HepG2 (cell line): ENCODE measurements around the gene KATNA1. TPM values are rescaled to one million over a fixed set of nuclear protein-coding genes. Genes with fewer than 3 reads are reported as not detected.

Source experiments
- ADNP ChIP-seq: sonication (generic); formaldehyde crosslinking; IDR thresholded peaks from 2 replicates; pipeline ENCODE4 v1.4.0; 2020; ENCODE audit warnings: missing genetic modification reagents
- FOXA1 ChIP-seq, 2 experiments: fragments of 450-650 bp in 1 of 2; sonication (generic) in 1 of 2; formaldehyde crosslinking in 1 of 2; IDR thresholded peaks; 2 replicates each; pipeline versions ENCODE4 v1.4.0 to v1.6.1; 2016 to 2020; ENCODE audit warnings: missing genetic modification reagents in 1 of 2
- FOXP1 ChIP-seq, 2 experiments: fragments of 450-650 bp in 1 of 2; IDR thresholded peaks; 2 replicates each; pipeline ENCODE4 v1.6.1; 2017 to 2018; ENCODE audit warnings: antibody characterized with exemption in 1 of 2
- KDM1A ChIP-seq: IDR thresholded peaks from 2 replicates; pipeline ENCODE4 v1.6.1; 2016; ENCODE audit warnings: missing compliant biosample characterization
- MLLT10 ChIP-seq: sonication (generic); formaldehyde crosslinking; IDR thresholded peaks from 2 replicates; pipeline ENCODE4 v1.4.0; 2020; ENCODE audit warnings: missing genetic modification reagents
- PAWR ChIP-seq: sonication (generic); formaldehyde crosslinking; IDR thresholded peaks from 2 replicates; pipeline ENCODE4 v1.4.0; 2020; ENCODE audit warnings: missing genetic modification reagents, mild to moderate bottlenecking, borderline replicate concordance
- PCBP1 ChIP-seq: fragments of 200-400 bp; formaldehyde crosslinking; IDR thresholded peaks from 2 replicates; pipeline ENCODE4 v1.6.1; 2017; ENCODE audit warnings: mild to moderate bottlenecking, low read depth, low read length, borderline replicate concordance
- RCOR2 ChIP-seq: IDR thresholded peaks from 2 replicates; pipeline ENCODE4 v1.6.1; 2016; ENCODE audit warnings: missing biosample characterization, missing genetic modification reagents
- REPIN1 ChIP-seq: sonication (generic); formaldehyde crosslinking; IDR thresholded peaks from 2 replicates; pipeline ENCODE4 v1.8.0; 2022; ENCODE audit warnings: missing genetic modification reagents, low read depth, mild to moderate bottlenecking, borderline replicate concordance
- TERF1 ChIP-seq: sonication (generic); formaldehyde crosslinking; IDR thresholded peaks from 2 replicates; pipeline ENCODE4 v1.8.0; 2022; ENCODE audit warnings: mild to moderate bottlenecking, missing genetic modification reagents, moderate library complexity
- TOPORS ChIP-seq: sonication (generic); formaldehyde crosslinking; IDR thresholded peaks from 2 replicates; pipeline ENCODE4 v1.8.0; 2023; ENCODE audit warnings: mild to moderate bottlenecking, missing genetic modification reagents
- USF2 ChIP-seq, 2 experiments: sonication (generic) in 1 of 2; formaldehyde crosslinking in 1 of 2; IDR thresholded peaks; 2 replicates each; pipeline versions ENCODE4 v1.5.1 to v1.6.1; 2011 to 2020; ENCODE audit warnings: borderline replicate concordance in 1 of 2, low read depth in 1 of 2, low read length in 1 of 2, mild to moderate bottlenecking in 1 of 2, missing genetic modification reagents in 1 of 2, moderate library complexity in 1 of 2
- ZBTB42 ChIP-seq: sonication (generic); formaldehyde crosslinking; IDR thresholded peaks from 2 replicates; pipeline ENCODE4 v1.5.0; 2020; ENCODE audit warnings: mild to moderate bottlenecking, missing genetic modification reagents
- ZNF335 ChIP-seq: sonication (generic); formaldehyde crosslinking; IDR thresholded peaks from 2 replicates; pipeline ENCODE4 v1.4.0; 2020; ENCODE audit warnings: missing genetic modification reagents
- ZZZ3 ChIP-seq: sonication (generic); formaldehyde crosslinking; IDR thresholded peaks from 2 replicates; pipeline ENCODE4 v1.4.0; 2020; ENCODE audit warnings: missing genetic modification reagents, mild to moderate bottlenecking, borderline replicate concordance
- polyA plus RNA-seq, 8 experiments: library from polyadenylated mRNA; depleted of rRNA in 3 of 8; stranded (reverse) in 7 of 8; unstranded in 1 of 8; fragments of >200 nt; fragmentation: Illumina TruSeq in 4 of 8; extraction: Trizol in 4 of 8; gene quantifications; 2 replicates each; pipeline versions ENCODE4 v1.2.1 to v1.2.3, GENCODE V29; 2011 to 2016; ENCODE audit warnings: low read depth in 4 of 8, missing spikeins in 1 of 8, mixed read lengths in 1 of 8; ENCODE audit not compliant: insufficient read depth in 1 of 8
- total RNA-seq, 5 experiments: library from RNA; depleted of rRNA; stranded (reverse); fragments of >200 nt; fragmentation: Illumina TruSeq; extraction: Trizol; gene quantifications; 2 replicates each; pipeline ENCODE4 v1.2.3, GENCODE V29; 2016; ENCODE audit warnings: low read depth in 1 of 5

The KATNA1 gene
- total and polyA plus RNA-seq, 2 of the 13 experiments (the other 11 are each of a cell fraction or from before 2014, with no cell fraction given) = 14.8 to 25.3 TPM

GRCh38 chr6:149545754-149546471 lies 102.6 kb downstream of the KATNA1 start, which contains the start of gene PPIL4 (continued):
- TF ChIP-seq USF2 (IDR thresholded peaks at IDR 0.05; ENCODE audit: low read depth, low read length) = peak; percentile 51
- TF ChIP-seq USF2 (CRISPR knock-in tag; IDR thresholded peaks at IDR 0.05; ENCODE audit: borderline replicate concordance) = peak; percentile 81
- TF ChIP-seq PCBP1 = 0 out of 2 replicates have a peak, but pooled peaks have one; percentile 62
- no peak for TF ChIP-seq KDM1A (CRISPR knock-in tag)
- TF ChIP-seq PAWR (CRISPR knock-in tag) = no peak; the same call in 1 of the 2 replicates
- TF ChIP-seq FOXP1 (IDR thresholded peaks at IDR 0.05) = no peak
- 0 out of 2 replicates have a peak, but pooled peaks have one; percentile 36 for TF ChIP-seq FOXP1 (CRISPR knock-in tag; IDR thresholded peaks at IDR 0.05)
- TF ChIP-seq TOPORS (CRISPR knock-in tag) = peak; percentile 73
- TF ChIP-seq ADNP (CRISPR knock-in tag) = no peak
- TF ChIP-seq RCOR2 (CRISPR knock-in tag) = 0 out of 2 replicates have a peak, but pooled peaks have one; percentile 47
- no peak for TF ChIP-seq FOXA1 (IDR thresholded peaks at IDR 0.05)
- TF ChIP-seq FOXA1 (CRISPR knock-in tag; IDR thresholded peaks at IDR 0.05) = no peak
- TF ChIP-seq ZZZ3 (CRISPR knock-in tag) = peak; percentile 95; the same call in 1 of the 2 replicates
- no peak for TF ChIP-seq ZBTB42
- TF ChIP-seq ZNF335 (CRISPR knock-in tag) = peak; percentile 72; the same call in 1 of the 2 replicates
- TF ChIP-seq MLLT10 (CRISPR knock-in tag) = no peak
- TF ChIP-seq REPIN1 = peak; percentile 84; the same call in 1 of the 2 replicates
- TF ChIP-seq TERF1 = no peak
